GM21717 (cell line): ENCODE results near the gene PLA2R1.

ENCODE experiments used
- ATAC-seq: cut with Tn5 transposase; IDR thresholded peaks from one replicate; pipeline ENCODE4 v1.9.1; 2021; ENCODE audit warnings: mild to moderate bottlenecking, moderate library complexity; ENCODE audit not compliant: unreplicated experiment

PLA2R1 gene

GRCh38 chr2:159898441-159898840 lies 164.0 kb downstream of the PLA2R1 start:
- no peak for ATAC-seq

DNA sequence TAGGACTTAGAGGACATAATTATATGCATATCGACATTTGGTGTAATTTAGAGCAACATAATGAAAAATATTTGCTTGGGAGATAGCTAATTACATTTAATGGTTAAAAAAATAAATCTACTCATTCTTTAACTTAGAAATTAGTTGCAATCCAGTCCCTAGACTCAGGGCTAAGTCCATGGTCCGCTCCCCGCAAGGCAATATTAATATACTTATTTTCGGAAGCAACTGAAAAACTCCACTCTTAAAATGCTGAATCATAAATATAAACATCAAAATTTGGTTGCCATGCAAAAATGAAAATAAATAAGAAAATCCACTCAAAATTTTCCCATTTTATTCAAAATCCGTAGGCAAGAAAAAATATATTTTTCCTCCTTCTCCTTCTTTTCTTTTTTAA lies 164.7 kb downstream of the PLA2R1 start:
- no peak for ATAC-seq

- no peak for ATAC-seq
Measured at GRCh38 chr2:159897081-159897480, 165.3 kb downstream of the PLA2R1 start.

DNA sequence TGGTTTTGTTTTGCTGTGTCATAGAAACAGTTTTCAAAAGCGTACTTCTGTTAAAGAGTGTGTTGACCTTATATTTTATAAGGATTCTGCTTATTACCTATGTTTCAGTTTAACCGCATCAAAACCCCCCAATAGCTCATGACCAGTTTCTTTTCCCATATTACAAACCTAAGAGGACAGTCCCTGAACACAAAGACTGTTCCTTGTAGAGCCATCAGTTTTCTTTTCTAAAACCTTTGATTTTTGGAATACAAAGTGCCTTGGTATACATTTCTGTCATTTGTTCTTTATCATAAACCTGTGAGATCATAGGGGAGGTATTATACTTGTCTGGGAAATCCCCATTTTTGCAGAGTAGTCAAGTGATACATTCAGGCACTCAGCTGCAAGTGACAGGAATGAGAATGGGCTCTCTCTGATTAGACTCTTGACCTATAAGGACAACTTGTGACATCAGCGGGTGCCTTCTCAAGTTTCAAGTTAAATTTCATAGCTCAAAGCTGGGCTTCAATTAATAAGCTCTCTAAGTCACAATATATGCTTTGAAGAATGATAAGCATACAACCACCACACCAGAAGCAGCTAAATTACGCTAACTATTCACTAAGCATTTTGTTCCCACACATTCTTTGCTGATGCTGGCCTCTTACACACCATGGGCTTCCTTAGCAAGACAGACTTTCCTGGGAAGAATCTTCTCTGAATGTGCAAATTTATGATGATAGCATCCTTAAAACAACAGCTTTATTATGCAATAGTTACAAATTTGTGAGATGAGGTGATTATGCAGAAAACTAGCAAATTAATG lies 167.0 kb downstream of the PLA2R1 start:
- peak; percentile 57 for ATAC-seq

- no peak for ATAC-seq
Measured at GRCh38 chr2:159894145-159894838, 168.1 kb downstream of the PLA2R1 start.

- ATAC-seq, result no peak
Measured at GRCh38 chr2:159892990-159893810, 169.2 kb downstream of the PLA2R1 start.

DNA sequence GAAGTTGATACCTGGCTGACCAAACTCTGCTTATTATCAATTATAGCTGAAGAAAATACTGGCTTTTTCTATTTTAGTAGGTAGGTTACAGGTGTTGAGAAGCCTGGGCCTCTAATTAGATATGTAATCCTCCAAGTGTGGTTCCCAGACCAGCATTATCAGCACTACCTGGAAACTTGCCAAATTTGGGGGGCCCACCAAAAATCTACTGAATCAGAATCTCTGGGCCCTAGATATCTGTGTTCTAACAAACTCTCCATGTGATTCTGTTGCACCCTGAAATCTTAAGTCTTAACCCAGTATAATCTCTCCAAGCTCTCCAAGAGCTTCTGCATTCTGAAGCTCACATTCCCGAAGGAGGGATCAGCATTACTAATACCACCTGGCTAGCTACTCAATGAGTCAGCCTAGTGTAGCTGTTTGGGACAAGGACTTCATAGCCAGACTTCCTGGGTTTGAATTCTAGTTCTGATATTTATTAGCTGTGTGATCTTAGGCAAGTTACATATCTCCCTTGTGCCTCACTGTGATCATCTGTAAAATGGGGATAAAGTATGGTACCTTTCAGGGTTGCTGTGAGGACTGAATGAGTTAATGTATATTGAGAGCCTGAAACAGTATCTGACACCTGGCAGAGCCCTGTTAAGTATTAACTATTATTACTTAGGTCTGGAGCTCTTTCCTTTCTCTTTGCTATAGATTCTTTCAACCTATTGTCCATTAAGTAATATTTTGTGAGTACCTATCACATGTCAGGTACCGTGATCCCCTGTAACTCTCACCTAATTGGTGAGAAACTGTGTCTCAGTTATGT lies 170.3 kb downstream of the PLA2R1 start:
- no peak for ATAC-seq

GRCh38 chr2:159891267-159891588 lies 171.2 kb downstream of the PLA2R1 start:
- no peak for ATAC-seq

DNA sequence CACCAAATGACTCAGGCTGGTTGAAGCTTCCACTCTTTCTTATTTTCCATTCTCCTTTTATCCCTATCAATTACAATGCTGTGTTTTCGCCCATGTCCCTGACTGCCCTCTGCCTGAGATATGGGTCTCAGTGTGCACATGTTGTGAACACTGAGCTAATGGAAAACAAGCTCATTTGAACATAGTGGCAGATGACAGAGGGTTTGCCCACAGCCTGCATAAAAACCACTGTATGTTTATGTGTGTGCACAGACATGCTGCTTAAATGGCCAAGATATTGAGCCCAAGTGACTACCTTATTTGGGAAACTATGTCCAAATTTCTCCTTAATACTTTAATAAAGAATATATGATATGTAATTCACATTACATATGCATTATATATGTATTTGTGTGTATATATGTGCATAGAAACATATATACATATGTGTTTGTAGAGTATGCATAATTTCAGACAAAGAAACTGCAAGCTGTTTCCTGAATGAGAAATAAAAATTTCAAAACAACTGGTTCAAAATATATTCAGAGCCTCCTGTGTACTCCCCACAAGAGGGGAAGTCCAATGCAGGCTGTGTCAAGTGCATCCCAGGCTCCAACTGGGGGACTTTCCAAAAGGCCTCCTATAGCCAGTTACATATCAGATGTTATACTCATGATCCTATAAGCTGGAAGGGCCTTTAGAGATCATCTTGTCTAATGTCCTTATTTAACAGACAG lies 171.7 kb downstream of the PLA2R1 start:
- ATAC-seq, result peak; percentile 55

GRCh38 chr2:159882130-159882745 lies 180.2 kb downstream of the PLA2R1 start:
- no peak for ATAC-seq
